Nephron progenitor cell (in vitro differentiated cells): ENCODE results near the gene SOCS1.

ENCODE experiments used
- DNase-seq: peaks from one replicate; pipeline ENCODE4 v3.0.0; 2021
- H3K27ac Mint-ChIP-seq: 2 replicates; pipeline ENCODE4 v1.8.0; 2021; ENCODE audit warnings: mild to moderate bottlenecking, moderate library complexity, mixed read lengths
- H3K27me3 Mint-ChIP-seq: 2 replicates; pipeline ENCODE4 v1.8.0; 2021; ENCODE audit warnings: mild to moderate bottlenecking, low read depth, mixed read lengths; ENCODE audit not compliant: poor library complexity
- H3K36me3 Mint-ChIP-seq: 2 replicates; pipeline ENCODE4 v1.8.0; 2021; ENCODE audit warnings: low read depth, mixed read lengths
- H3K4me1 Mint-ChIP-seq: 2 replicates; pipeline ENCODE4 v1.8.0; 2021; ENCODE audit warnings: mixed read lengths
- H3K4me3 Mint-ChIP-seq: 2 replicates; pipeline ENCODE4 v1.8.0; 2021; ENCODE audit warnings: mild to moderate bottlenecking, moderate library complexity, mixed read lengths
- H3K9me3 Mint-ChIP-seq: 2 replicates; pipeline ENCODE4 v1.8.0; 2021; ENCODE audit warnings: mild to moderate bottlenecking, moderate library complexity, mixed read lengths
- TF ChIP-seq, protein P1 (sequence below): fragments of 200-600 bp; sonication (generic); IDR thresholded peaks from 2 replicates; pipeline ENCODE4 v1.5.0; 2021; ENCODE audit warnings: antibody characterized with exemption

SOCS1 gene

DNA sequence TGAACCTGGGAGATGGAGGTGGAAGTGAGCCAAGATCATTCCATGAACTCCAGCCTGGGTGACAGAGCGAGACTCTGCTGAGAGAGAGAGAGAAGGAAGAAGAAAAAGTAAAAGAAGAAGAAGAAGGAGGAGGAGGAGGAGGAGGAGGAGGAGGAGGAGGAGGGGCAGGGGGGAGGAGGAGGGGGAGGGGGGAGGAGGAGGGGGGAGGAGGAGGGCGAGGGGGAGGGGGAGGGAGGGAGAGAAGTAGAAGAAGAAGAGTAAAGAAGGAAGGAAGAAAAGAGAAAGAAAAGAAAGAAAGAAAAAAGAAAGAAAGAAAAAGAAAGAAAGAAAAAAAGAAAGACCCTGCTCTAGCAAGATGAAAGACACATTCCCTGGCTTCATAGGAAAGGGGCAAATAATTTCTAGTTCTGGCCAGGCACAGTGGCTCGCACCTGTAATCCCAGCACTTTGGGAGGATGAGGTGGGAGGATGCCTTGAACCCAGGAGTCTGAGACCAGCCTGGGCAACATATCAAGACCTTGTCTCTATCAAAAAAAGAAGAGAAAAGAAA is 23.6 kb downstream of the SOCS1 start:
- Mint-ChIP-seq H3K36me3 (no peaks in the 10 kb centered on the region), H3K9me3 (no peaks in the 10 kb centered on the region), H3K27ac (no peak overlapping the region), H3K27me3 (peaks cover 8% of the 10 kb centered on the region), H3K4me3 (no peak overlapping the region), H3K4me1 (peaks cover 5% of the 10 kb centered on the region)
- TF ChIP-seq, protein P1, sequence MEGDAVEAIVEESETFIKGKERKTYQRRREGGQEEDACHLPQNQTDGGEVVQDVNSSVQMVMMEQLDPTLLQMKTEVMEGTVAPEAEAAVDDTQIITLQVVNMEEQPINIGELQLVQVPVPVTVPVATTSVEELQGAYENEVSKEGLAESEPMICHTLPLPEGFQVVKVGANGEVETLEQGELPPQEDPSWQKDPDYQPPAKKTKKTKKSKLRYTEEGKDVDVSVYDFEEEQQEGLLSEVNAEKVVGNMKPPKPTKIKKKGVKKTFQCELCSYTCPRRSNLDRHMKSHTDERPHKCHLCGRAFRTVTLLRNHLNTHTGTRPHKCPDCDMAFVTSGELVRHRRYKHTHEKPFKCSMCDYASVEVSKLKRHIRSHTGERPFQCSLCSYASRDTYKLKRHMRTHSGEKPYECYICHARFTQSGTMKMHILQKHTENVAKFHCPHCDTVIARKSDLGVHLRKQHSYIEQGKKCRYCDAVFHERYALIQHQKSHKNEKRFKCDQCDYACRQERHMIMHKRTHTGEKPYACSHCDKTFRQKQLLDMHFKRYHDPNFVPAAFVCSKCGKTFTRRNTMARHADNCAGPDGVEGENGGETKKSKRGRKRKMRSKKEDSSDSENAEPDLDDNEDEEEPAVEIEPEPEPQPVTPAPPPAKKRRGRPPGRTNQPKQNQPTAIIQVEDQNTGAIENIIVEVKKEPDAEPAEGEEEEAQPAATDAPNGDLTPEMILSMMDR = no peak
- DNase-seq = no peak

GRCh38 chr16:11231367-11231970 is 24.5 kb downstream of the SOCS1 start:
- Mint-ChIP-seq H3K9me3 (no peaks in the 10 kb centered on the region), H3K36me3 (no peaks in the 10 kb centered on the region)
- TF ChIP-seq, protein P1 = no peak

DNA sequence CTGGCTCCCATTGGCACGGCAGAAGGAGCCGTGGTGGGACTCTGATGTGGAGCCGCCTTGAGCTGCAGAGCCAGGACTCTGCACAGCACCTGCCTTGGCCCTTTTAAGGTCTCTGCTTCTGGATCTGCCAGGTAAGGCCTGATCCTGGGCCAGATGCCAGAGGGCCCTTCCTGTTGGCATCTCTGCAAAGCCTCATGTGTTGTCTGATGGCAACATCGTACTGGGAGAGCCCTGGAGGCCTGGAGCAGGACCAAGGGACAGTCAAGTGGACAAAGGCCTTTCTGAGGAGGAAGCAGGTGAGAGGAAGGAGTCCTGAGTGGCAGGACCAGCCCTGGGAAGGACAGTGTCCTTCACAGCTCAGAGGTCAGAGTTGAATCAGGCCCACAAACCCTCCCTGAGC is 26.1 kb downstream of the SOCS1 start:
- Mint-ChIP-seq H3K4me3 (no peak overlapping the region), H3K27ac (peak overlapping the region; percentile 22), H3K9me3 (no peaks in the 10 kb centered on the region), H3K36me3 (no peaks in the 10 kb centered on the region), H3K4me1 (peaks cover 5% of the 10 kb centered on the region), H3K27me3 (peaks cover 8% of the 10 kb centered on the region)
- TF ChIP-seq, protein P1 = no peak
- DNase-seq = no peak

More at GRCh38 chr16:11231367-11231970, 24.5 kb downstream of the SOCS1 start:
- no peak overlapping the region for H3K27ac Mint-ChIP-seq
- peaks cover 8% of the 10 kb centered on the region for H3K27me3 Mint-ChIP-seq
- peaks cover 5% of the 10 kb centered on the region for H3K4me1 Mint-ChIP-seq
- no peak for DNase-seq
- no peak overlapping the region for H3K4me3 Mint-ChIP-seq

- no peaks in the 10 kb centered on the region for H3K36me3 Mint-ChIP-seq
Measured at GRCh38 chr16:11229432-11229831, 26.6 kb downstream of the SOCS1 start.

DNA sequence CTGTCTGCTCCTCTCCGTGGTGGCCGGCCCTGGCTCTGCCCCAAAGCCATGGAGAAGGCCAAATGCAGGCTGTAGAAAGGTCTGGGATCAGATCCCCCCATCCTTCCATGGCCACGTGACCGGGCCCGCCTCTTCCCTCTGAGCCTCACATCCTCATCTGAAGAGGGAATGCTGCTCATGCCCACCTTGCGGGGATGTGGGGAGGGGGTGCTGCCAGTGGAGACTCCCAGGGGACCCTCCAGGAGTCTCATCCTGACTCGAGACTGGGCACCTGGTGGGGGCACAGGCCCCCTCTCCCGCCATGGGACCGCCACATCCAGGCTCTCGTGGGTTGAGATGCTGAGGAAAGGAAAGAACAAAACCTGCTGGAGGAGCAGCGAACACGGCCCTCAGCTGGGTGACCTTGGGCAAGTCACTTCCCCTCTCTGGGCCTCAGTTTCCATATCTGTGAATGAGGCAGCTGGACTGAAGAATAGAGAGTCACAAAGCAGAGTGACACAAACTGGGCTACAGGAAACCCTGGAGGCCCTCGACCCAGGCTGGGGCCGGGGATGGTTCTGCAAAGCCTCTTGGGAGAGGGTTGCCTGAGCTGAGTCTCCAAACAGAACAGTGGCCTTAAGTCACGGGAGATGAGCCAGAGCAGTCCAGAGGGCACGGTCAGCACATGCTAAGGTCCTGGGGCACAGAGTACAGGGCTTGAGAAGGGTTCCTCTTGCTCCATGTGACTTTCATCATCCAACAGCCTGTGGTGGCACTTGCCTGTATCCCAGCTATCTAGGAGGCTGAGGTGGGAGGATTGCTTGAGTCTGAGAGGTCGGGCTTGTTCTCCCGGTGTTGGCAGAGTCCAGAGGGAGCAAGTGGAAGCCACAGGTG is 30.1 kb downstream of the SOCS1 start:
- peaks cover 10% of the 10 kb centered on the region for H3K4me1 Mint-ChIP-seq
- TF ChIP-seq, protein P1 = no peak
- DNase-seq = no peak
- no peaks in the 10 kb centered on the region for H3K9me3 Mint-ChIP-seq
- no peaks in the 10 kb centered on the region for H3K36me3 Mint-ChIP-seq
- H3K27me3 Mint-ChIP-seq = peaks cover 12% of the 10 kb centered on the region
- H3K4me3 Mint-ChIP-seq = no peak overlapping the region
- no peak overlapping the region for H3K27ac Mint-ChIP-seq

More at GRCh38 chr16:11229432-11229831, 26.6 kb downstream of the SOCS1 start:
- no peak overlapping the region for H3K27ac Mint-ChIP-seq
- no peaks in the 10 kb centered on the region for H3K9me3 Mint-ChIP-seq
- TF ChIP-seq, protein P1 = no peak
- DNase-seq = no peak
- H3K4me3 Mint-ChIP-seq = no peak overlapping the region
- H3K27me3 Mint-ChIP-seq = peaks cover 9% of the 10 kb centered on the region
- peaks cover 10% of the 10 kb centered on the region for H3K4me1 Mint-ChIP-seq
